Immature natural killer cell (primary cell): Measurements from ENCODE around the gene SLC7A7. TPM values are rescaled to one million over a fixed set of nuclear protein-coding genes. Genes with fewer than 3 reads are reported as not detected.
"Not testable (repeated sequence)": the region's sequence is repeated elsewhere in the genome, so short reads cannot be mapped to it uniquely, and the experiment has no call there.

ENCODE experiments used
- DNase-seq, 3 donors: peaks; one replicate each; pipeline ENCODE4 v3.0.0; 2022; ENCODE audit warnings: mixed read lengths in 1 of 3
- H3K27ac Mint-ChIP-seq, 6 donors: one replicate each; pipeline ENCODE4 v1.8.0; 2020; ENCODE audit warnings: mixed read lengths in 6 of 6, mild to moderate bottlenecking in 5 of 6, inconsistent platforms in 4 of 6, moderate library complexity in 3 of 6
- H3K27me3 Mint-ChIP-seq, 3 donors: one replicate each; pipeline ENCODE4 v1.8.0; 2020 to 2021; ENCODE audit warnings: low read depth in 3 of 3, mild to moderate bottlenecking in 3 of 3, mixed read lengths in 3 of 3, moderate library complexity in 3 of 3, inconsistent platforms in 1 of 3
- H3K36me3 Mint-ChIP-seq, 3 donors: one replicate each; pipeline ENCODE4 v1.8.0; 2020; ENCODE audit warnings: mixed read lengths in 3 of 3, inconsistent platforms in 2 of 3, mild to moderate bottlenecking in 2 of 3
- H3K4me1 Mint-ChIP-seq, 2 donors: one replicate each; pipeline ENCODE4 v1.8.0; 2020; ENCODE audit warnings: inconsistent platforms in 2 of 2, mild to moderate bottlenecking in 2 of 2, mixed read lengths in 2 of 2, moderate library complexity in 1 of 2
- H3K4me3 Mint-ChIP-seq, 5 donors: one replicate each; pipeline ENCODE4 v1.8.0; 2020; ENCODE audit warnings: mild to moderate bottlenecking in 5 of 5, mixed read lengths in 5 of 5, inconsistent platforms in 3 of 5, moderate library complexity in 3 of 5
- H3K9me3 Mint-ChIP-seq, 6 donors: one replicate each; pipeline ENCODE4 v1.8.0; 2020; ENCODE audit warnings: mild to moderate bottlenecking in 6 of 6, mixed read lengths in 6 of 6, inconsistent platforms in 4 of 6, moderate library complexity in 3 of 6
- polyA plus RNA-seq, 3 donors: library from polyadenylated mRNA; unstranded; fragments of 300-500 nt; fragmentation: Illumina TruSeq; gene quantifications; one replicate each; pipeline ENCODE4 v1.2.3, GENCODE V29; 2021

SLC7A7 gene
- polyA plus RNA-seq, 3 donors from 2014 or later = 0.67 to 5.8 (median 1.1) TPM

- H3K27me3 Mint-ChIP-seq, H3K4me3 Mint-ChIP-seq, H3K4me1 Mint-ChIP-seq, H3K9me3 Mint-ChIP-seq, DNase-seq, H3K36me3 Mint-ChIP-seq, H3K27ac Mint-ChIP-seq: not testable (repeated sequence)
Observed at GRCh38 chr14:22724847-22725246, 90.4 kb downstream of the SLC7A7 start.

GRCh38 chr14:22723815-22724214 lies 91.4 kb downstream of the SLC7A7 start:
- H3K36me3 Mint-ChIP-seq = peaks cover 0 to 3% (median 0%) of the 10 kb centered on the region in 3 donors
- no peaks in the 10 kb centered on the region for H3K9me3 Mint-ChIP-seq
- DNase-seq = no peak
- no peaks in the 10 kb centered on the region for H3K4me1 Mint-ChIP-seq
- no peak overlapping the region for H3K27ac Mint-ChIP-seq
- H3K4me3 Mint-ChIP-seq = no peak overlapping the region
- peaks cover 0 to 8% (median 7%) of the 10 kb centered on the region in 3 donors for H3K27me3 Mint-ChIP-seq

Other genes with a start within 250 kb of the SLC7A7 start
- gene DAD1, start 226.2 kb downstream of the SLC7A7 start, polyA plus RNA-seq = 100 to 1,000 TPM; 602 to 622 (median 602) TPM
- 10 to 100 TPM; 16.2 to 37.5 (median 30.8) TPM for gene ABHD4, start 217.1 kb downstream of the SLC7A7 start, polyA plus RNA-seq
- not detected for gene OR6J1, start 171.1 kb downstream of the SLC7A7 start, polyA plus RNA-seq
- gene OXA1L, start 48.7 kb downstream of the SLC7A7 start, polyA plus RNA-seq = 10 to 100 TPM; 27.9 to 48.5 (median 44.0) TPM
- gene MRPL52, start 14.5 kb upstream of the SLC7A7 start, polyA plus RNA-seq = 100 to 1,000 TPM in 2 of 3 donors, 10 to 100 TPM in 1; 56.8 to 188 (median 147) TPM
- not detected for gene MMP14, start 21.1 kb upstream of the SLC7A7 start, polyA plus RNA-seq
- gene LRP10, start 56.3 kb upstream of the SLC7A7 start, polyA plus RNA-seq = 100 to 1,000 TPM in 2 of 3 donors, 10 to 100 TPM in 1; 74.6 to 146 (median 136) TPM
- gene REM2, start 67.8 kb upstream of the SLC7A7 start, polyA plus RNA-seq = under 1 TPM; 0.22 to 0.74 (median 0.66) TPM
- gene RBM23, start 103.7 kb upstream of the SLC7A7 start, polyA plus RNA-seq = 10 to 100 TPM; 80.9 to 91.9 (median 85.5) TPM
- 10 to 100 TPM; 32.9 to 34.9 (median 34.7) TPM for gene PRMT5, start 113.9 kb upstream of the SLC7A7 start, polyA plus RNA-seq
- gene HAUS4, start 141.7 kb upstream of the SLC7A7 start, polyA plus RNA-seq = 10 to 100 TPM; 23.0 to 26.2 (median 23.2) TPM
- gene AJUBA, start 167.1 kb upstream of the SLC7A7 start, polyA plus RNA-seq = under 1 TPM in 2 of 3 donors, not detected in 1; 0.18 to 0.21 TPM
- 1 to 10 TPM; 3.4 to 9.8 (median 5.0) TPM for gene C14orf93, start 194.7 kb upstream of the SLC7A7 start, polyA plus RNA-seq
- gene PSMB5, start 219.5 kb upstream of the SLC7A7 start, polyA plus RNA-seq = 10 to 100 TPM; 25.6 to 54.3 (median 39.7) TPM
- gene PSMB11, start 226.8 kb upstream of the SLC7A7 start, polyA plus RNA-seq = not detected
- 1 to 10 TPM in 1 of 3 donors, under 1 TPM in 2; 0.64 to 1.2 (median 0.78) TPM for gene CDH24, start 242.1 kb upstream of the SLC7A7 start, polyA plus RNA-seq